ENCODE measurements around the gene TDRD9.
A peak's percentile ranks its signal among the peaks of the same experiment; 100 is the strongest.
"Not testable (repeated sequence)": the region's sequence is repeated elsewhere in the genome, so short reads cannot be mapped to it uniquely, and the experiment has no call there.

Gene TDRD9

DNA sequence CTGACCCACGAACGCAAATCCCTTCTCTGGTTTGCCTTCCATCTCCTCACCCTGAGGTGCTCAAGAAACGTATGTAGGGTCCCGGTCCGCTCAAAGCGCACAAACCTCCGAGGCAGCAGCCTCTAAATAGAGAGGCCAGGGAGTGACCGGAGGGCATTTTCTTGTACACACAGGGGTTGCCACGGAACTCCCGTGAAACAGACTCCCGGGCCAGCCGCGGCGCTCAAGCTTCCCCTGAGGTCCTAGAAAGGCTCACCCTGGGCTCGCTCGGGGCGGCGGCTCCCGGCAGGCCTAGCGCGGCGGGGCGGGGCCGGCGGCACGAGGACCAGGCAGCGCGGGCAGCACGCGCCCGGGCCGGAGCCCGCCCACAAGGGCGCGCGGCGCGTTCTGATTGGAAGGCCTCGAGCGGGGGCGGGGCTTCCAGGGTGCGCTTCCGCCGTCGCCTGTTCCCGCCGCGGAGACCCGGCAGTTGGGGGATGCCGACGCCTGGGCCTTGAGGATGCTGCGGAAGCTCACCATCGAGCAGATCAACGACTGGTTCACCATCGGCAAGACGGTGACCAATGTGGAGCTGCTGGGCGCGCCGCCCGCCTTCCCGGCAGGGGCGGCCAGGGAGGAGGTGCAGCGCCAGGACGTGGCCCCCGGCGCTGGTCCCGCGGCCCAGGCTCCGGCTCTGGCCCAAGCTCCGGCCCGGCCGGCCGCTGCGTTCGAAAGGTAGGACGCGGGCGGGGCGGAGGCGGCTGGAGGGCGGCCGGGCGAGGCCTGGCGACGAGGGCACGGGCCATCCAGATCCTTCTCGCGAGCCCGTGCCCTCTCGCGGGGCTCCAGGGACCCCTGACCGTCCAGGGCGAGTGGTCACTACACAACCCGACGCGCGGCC is at the start of gene TDRD9:
Gene TDRD9, plus strand, starts transcription at position 446 of the 880 bp plus-strand sequence. Its CDS starts 54 bp downstream, at position 500.
- no peak for DNase-seq

DNA sequence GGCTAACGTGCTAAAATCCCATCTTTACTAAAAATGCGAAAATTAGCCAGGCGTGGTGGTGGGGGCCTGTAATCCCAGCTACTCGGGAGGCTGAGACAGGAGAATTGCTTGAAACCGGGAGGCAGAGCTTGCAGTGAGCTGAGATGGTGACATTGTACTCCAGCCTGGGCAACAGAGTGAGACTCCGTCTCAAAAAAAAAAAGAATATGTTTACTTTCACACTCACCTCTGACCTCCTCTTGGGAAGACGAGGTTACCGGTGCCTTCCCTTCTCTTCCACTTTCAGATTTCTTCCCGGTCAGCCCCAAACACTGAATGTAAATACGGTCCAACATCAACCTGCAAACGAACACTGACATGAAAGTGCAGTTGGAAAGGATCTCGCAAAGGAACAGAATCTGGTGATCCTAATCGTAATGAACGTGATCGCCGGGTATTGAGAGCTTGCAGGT is 49.1 kb upstream of the TDRD9 start:
- no peak for DNase-seq

DNA sequence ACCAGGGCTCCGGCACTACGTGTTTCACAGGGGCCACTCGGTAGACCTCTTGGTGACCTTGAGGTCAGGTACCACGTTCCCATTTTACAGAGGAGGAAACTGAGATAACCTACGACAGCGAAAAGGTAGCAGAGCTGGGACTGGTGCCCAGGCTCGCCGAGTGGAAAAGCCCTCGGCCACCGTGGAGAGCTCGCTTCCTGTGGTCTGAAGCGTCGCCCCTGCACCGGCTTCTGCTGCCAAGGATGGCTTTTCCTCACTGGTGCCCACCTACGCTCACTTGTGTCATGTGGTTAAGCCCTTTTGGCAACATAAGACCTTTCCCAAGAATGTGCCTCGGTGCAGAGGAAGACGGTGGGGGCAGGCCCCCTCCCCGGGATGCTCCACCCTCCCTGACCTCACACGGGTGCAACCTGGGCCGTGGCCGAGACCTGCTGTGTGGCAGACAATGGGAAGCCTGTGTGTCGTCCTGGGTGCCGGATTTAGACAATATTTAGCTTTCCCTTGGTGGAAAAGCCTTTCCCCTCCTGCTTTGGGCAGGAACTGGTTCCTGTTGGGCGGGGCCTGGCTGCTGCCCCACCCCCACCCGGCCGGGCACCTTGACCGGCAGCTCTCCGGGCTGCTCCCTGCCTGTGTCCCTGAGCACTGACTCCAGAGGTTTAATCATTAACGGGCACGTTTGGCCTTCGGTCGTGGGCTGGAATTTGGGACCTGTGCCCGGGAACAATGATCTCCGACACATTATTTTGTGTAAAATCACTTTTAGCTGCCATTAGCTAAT is 48.5 kb upstream of the TDRD9 start:
- no peak for DNase-seq

- DNase-seq = peak; percentile 12
These were observed 47.6 kb upstream of the TDRD9 start for GRCh38 chr14:103880348-103881267.

- no peak for DNase-seq
These were observed 46.7 kb upstream of the TDRD9 start for GRCh38 chr14:103881268-103882201.

DNA sequence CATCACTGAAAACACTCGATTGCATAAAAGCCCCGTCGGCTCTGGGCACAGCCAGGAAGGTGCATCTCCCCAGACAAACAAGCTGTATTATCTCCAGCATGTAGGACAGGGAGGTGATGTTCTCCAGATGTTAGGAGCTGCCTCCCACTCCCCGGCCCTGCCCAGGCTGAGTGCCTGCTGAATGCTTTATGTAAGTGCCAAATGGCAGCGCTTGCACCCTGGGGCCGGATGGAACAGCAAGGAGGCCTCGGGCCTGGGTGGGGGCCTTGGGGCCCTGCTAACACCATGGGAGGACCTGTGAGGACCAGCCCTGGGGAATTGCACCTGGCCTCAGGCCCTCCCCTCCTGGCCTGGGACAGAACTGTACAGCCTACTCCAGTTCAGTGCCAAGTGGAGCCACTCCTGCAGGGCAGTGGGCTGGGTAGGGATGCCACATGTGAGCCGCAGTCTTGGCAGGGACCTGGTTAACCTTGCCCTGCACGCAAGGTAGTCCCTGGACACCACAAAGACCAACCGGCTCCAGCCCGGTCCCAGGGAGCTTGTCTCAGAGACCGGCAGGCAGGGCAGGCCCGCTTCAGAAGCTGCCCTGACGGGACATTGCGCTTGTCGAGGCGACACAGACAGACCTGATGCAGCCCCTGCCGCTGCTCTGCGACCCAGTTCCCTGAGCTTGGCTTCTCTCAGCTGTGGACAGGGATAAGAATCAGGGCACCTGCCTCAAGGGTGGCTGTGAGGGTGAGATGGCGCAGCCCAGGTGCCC is 45.6 kb upstream of the TDRD9 start:
- DNase-seq = no peak

DNA sequence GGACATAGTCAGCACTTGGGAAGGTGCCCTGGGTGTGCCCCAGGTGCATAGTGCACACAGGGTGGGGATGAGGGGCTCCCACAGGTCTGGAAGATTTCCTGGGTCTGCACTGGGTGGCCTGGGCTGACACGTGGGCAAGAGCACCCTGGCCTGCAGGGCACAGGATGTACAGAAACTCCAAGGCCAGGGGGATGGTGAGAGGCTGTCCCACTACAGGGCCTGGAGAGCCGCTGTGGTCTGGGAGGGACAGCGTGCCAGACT is 45.1 kb upstream of the TDRD9 start:
- no peak for DNase-seq

DNA sequence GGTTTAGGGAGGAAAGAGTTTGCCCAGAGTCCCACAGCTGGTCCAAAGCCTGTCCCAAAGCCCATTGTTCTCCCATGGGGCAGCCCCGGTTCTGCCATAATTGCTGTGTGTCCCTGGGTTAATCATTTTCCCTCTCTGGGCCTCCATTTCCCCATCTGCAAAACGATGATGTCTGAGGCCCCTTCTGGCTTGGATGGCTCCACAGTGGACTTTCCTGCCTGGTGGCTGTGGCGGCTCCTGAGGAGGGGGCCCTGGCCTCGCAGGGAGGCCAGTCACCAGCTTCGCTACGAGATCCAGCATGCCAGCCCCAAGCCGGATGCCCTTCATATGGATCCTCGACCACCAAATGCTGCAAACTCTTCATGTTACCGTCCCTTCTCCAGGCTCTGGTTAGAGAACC is 43.4 kb upstream of the TDRD9 start:
- DNase-seq = no peak

GRCh38 chr14:103885509-103885932 is 42.7 kb upstream of the TDRD9 start:
- no peak for DNase-seq

- no peak for DNase-seq
These were observed 41.7 kb upstream of the TDRD9 start for GRCh38 chr14:103886304-103887169.

GRCh38 chr14:103887170-103887501 is 41.1 kb upstream of the TDRD9 start:
- no peak for DNase-seq

- no peak for DNase-seq
These were observed 40.6 kb upstream of the TDRD9 start for GRCh38 chr14:103887557-103888115.

GRCh38 chr14:103889002-103889312 is 39.3 kb upstream of the TDRD9 start:
- DNase-seq = not testable (repeated sequence)

DNA sequence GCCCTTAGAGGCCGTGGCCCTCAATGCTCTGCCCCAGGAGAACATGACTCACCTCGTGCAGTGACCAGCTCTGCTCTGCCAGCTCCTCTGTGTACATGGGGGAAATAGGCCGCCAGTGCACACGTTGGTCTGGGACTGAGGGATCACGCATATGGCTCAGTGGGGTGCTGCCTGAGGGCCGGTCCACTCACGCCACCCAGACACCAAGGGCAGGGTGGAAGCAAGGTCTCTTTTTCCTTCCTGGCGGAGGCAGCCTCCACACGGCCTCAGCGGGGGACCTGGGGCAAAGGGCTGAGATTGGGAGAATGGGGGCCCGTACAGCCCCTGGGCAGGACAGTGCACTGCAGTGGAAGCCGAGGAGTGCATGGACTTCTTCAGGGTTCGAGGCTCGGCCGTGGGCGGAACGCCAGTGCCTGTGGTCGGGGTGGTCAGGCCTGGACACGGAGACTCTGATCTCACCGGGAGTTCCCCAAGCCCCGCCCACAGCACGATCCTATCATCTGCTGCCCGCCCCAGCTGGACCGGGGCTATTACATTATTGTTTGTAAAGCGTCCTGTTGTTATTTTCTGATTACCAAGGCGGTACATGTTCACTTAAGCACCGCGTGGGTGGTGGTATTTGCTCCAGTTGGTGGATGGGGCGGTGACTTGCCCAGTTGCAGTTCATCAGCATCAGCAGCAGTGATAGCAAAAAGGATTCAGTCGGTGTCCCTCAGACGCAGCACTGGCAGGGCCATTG is 38.8 kb upstream of the TDRD9 start:
- no peak for DNase-seq

DNA sequence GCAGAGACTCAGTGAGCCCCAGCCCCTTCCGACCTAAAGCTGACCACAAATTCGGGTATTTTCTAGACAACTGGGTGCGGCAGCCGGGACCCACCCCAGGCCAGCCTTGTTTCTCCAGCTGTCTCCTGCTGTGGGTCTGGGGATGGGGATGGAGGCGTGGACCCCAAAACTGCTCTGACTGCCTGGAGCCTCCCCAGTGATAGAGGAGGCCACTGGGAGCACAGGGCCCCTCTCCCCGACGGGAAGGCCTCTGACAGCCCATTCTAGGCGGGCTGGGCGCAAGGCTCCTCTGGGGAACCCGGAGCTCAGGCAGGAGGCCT is 38.2 kb upstream of the TDRD9 start:
- no peak for DNase-seq

GRCh38 chr14:103890821-103891666 is 37.2 kb upstream of the TDRD9 start:
- no peak for DNase-seq

DNA sequence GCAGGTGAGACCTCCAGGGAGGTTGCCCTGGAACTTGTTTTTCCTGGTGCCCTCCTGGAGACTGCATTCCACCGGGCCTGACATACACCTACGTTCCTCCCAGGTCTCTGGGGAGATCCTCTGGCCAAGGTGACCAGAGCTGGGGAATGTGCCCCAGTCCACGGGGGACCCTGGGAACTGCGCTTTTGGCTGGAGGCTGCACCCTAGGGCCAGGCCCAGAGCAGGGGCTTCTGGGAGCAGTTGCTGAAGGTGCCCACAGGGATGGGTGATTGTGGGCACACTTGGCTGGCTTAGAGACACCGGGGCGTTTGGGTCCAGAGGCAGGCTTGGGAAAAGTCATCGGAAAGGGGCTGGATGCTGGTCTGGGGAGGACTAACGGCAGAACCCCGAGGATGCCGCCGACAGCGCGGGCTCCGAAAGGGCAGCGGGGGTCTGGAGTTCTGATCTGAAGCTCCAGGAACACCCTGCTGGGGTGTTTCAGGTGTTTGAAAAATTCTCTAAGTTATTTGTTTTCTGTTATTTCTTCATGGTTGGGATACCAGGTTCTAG is 36.5 kb upstream of the TDRD9 start:
- DNase-seq = no peak

DNA sequence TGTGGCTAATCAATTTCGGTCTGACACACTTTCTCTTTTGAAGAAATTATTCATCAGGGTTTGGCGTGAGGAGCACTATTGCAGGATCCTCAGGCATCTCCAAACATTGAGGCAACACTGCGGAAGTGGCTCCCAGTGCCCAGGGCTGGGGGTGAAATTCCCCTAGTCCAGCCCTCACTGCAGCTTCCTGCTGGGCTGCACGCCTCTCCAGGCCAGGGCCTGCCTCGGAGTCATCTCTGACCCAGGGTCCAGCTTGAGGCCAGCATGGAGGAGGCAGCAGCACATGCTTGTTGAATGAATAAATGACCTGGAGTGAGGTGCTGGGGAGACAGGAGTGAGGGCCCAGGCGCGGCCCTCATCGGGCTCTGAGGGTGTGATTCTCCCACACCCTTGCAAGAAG is 36.0 kb upstream of the TDRD9 start:
- DNase-seq = no peak
